ENCODE data around the gene TGFA.

TGFA gene

GRCh38 chr2:70552501-70553333 lies 909 bp downstream of the TGFA start:
- DNase-seq: no peak

GRCh38 chr2:70551167-70551566 lies 2.5 kb downstream of the TGFA start:
- no peak for DNase-seq

GRCh38 chr2:70549962-70550361 lies 3.7 kb downstream of the TGFA start:
- no peak for DNase-seq

GRCh38 chr2:70549064-70549710 lies 4.4 kb downstream of the TGFA start:
- no peak for DNase-seq

- no peak for DNase-seq
Measured at GRCh38 chr2:70548233-70548632, 5.4 kb downstream of the TGFA start.

GRCh38 chr2:70546885-70547284 lies 6.7 kb downstream of the TGFA start:
- DNase-seq: no peak

GRCh38 chr2:70546376-70546775 lies 7.2 kb downstream of the TGFA start:
- no peak for DNase-seq

GRCh38 chr2:70541481-70542020 lies 12.1 kb downstream of the TGFA start:
- DNase-seq: no peak

- DNase-seq: no peak
Measured at GRCh38 chr2:70537840-70538239, 15.8 kb downstream of the TGFA start.

GRCh38 chr2:70536517-70537055 lies 17.0 kb downstream of the TGFA start:
- DNase-seq: no peak

- no peak for DNase-seq
Measured at GRCh38 chr2:70535573-70535972, 18.1 kb downstream of the TGFA start.

- DNase-seq: no peak
Measured at GRCh38 chr2:70534183-70534836, 19.3 kb downstream of the TGFA start.

GRCh38 chr2:70532244-70532935 lies 21.2 kb downstream of the TGFA start:
- no peak for DNase-seq

- no peak for DNase-seq
Measured at GRCh38 chr2:70531419-70532086, 22.1 kb downstream of the TGFA start.

GRCh38 chr2:70529610-70530009 lies 24.0 kb downstream of the TGFA start:
- DNase-seq: no peak

- DNase-seq: no peak
Measured at GRCh38 chr2:70528929-70529328, 24.7 kb downstream of the TGFA start.

GRCh38 chr2:70528276-70528675 lies 25.4 kb downstream of the TGFA start:
- DNase-seq: no peak

GRCh38 chr2:70527447-70528080 lies 26.1 kb downstream of the TGFA start:
- DNase-seq: no peak

GRCh38 chr2:70526126-70526525 lies 27.5 kb downstream of the TGFA start:
- no peak for DNase-seq

GRCh38 chr2:70525032-70525431 lies 28.6 kb downstream of the TGFA start:
- no peak for DNase-seq
